A549 (cell line): ENCODE results near the gene AGTRAP.

Experiments
- MAZ ChIP-seq: fragments of 150-350 bp; IDR thresholded peaks from 2 replicates; pipeline ENCODE4 v1.6.1; 2014; ENCODE audit warnings: antibody characterized with exemption, low read depth, low read length, borderline replicate concordance
- POLR2A ChIP-seq: IDR thresholded peaks from 2 replicates; pipeline ENCODE4 v1.6.1; 2012; ENCODE audit warnings: mild to moderate bottlenecking, low read length
- ZFP36 ChIP-seq: fragments of 450-650 bp; IDR thresholded peaks from 2 replicates; pipeline ENCODE4 v1.6.1; 2014; ENCODE audit warnings: borderline replicate concordance; ENCODE audit not compliant: partially characterized antibody
- TF ChIP-seq, protein P1 (sequence below): fragments of >200 bp; sonication (Bioruptor Twin); formaldehyde crosslinking; IDR thresholded peaks from 3 replicates; pipeline ENCODE4 v1.5.1; 2016

DNA sequence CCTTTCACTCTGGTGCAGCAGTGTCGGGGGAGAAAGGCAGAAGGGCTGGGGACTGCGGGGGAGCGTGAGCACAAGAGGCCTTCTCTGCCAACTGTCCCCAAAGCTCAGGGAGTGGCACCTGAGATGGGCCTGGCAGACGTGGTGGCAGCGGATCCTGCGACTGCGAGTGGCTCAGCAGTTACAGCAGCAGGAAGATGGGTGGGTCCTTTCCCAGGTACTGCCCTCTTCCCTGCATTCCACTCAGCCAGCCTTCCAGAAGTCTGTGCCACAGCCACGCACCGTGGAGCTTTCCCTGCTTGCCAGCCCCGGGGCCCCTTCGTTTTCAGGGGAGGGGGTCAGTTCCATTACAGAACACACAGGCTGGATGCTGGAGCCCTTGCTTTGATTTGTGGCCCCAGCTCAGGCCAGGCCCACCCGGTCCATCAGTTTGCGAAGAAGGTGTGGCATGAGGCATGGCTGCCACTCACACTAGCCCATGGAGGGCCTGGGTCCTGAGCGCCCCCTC is 52.7 kb downstream of the AGTRAP start:
- no peak for TF ChIP-seq ZFP36
- TF ChIP-seq, protein P1, sequence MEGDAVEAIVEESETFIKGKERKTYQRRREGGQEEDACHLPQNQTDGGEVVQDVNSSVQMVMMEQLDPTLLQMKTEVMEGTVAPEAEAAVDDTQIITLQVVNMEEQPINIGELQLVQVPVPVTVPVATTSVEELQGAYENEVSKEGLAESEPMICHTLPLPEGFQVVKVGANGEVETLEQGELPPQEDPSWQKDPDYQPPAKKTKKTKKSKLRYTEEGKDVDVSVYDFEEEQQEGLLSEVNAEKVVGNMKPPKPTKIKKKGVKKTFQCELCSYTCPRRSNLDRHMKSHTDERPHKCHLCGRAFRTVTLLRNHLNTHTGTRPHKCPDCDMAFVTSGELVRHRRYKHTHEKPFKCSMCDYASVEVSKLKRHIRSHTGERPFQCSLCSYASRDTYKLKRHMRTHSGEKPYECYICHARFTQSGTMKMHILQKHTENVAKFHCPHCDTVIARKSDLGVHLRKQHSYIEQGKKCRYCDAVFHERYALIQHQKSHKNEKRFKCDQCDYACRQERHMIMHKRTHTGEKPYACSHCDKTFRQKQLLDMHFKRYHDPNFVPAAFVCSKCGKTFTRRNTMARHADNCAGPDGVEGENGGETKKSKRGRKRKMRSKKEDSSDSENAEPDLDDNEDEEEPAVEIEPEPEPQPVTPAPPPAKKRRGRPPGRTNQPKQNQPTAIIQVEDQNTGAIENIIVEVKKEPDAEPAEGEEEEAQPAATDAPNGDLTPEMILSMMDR = no peak
- TF ChIP-seq MAZ = no peak
- no peak for TF ChIP-seq POLR2A
